ENCODE results near the gene TLN1.

Gene TLN1

GRCh38 chr9:35732185-35732799 lies at the start of gene TLN1, which contains the start of gene CREB3:
Gene TLN1 (minus strand): TSS chr9:35732195. CDS start chr9:35725694, 6,501 bp downstream.
Gene CREB3 (plus strand): TSS chr9:35732666. CDS start chr9:35732773, 107 bp downstream.
- peak; percentile 96 to 98 for DNase-seq

DNA sequence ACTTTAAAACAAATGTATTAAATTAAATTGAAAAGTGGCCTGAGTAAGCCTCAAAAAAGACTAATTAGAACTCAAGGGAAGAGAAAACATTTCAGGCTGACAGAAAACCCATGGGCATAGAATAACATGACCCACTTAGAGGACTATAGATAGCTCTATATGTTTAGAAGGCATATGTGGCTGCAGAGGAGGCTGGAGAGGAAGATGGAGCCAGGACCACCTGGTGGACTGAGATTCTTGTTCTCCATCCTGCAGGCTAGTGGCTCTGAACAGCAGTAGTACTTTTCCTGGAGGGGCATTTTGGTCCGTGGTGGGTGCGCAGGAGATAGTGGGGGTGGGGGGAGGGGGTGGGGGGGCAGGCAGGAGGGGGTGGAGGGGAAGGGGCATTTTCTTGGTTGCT lies 49.1 kb upstream of the TLN1 start:
- DNase-seq: no peak

DNA sequence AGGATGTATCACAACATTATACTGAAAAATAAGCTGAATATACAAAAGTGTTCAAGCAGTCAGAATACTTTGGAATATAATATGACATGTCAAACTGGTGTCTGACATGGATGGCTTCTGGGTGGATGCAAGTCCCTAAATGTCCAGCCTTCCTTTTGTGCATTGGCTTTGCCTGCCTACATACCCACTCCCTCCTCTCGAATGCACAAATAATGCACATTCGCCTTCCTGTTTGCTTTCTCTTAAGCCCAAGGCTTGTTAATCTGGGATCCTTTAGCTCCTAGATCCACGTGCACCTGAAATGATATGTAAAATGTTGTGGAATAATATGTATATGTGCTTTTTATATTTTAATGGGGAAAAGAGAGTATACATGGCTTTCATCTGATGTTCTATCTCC lies 46.5 kb upstream of the TLN1 start:
- DNase-seq: no peak

GRCh38 chr9:35776018-35776417 lies 44.0 kb upstream of the TLN1 start:
- no peak for DNase-seq

GRCh38 chr9:35774907-35775635 lies 43.1 kb upstream of the TLN1 start:
- peak in 1 of 2 experiments; percentile 62 for DNase-seq

GRCh38 chr9:35771943-35772342 lies 39.9 kb upstream of the TLN1 start:
- DNase-seq: no peak

- DNase-seq: peak in 1 of 2 experiments; percentile 54
These were observed 39.5 kb upstream of the TLN1 start for GRCh38 chr9:35771534-35771933.

DNA sequence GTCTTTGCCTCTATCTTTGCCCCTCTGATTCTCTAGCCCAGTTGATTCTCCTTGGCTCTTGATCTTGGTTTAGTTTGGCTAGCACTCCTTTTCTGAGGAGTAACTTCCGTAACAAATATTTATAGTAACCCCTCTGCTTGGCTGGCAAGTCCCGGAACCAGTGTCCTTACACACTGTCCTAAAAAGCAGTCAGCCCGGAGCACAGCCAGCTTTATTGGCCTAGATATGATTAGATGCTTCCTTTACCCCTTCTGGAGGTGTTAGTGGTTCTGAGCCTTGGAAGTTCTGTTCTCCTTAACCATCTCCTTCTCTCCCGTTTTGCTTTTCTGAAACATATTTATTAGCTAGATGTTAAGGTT lies 39.1 kb upstream of the TLN1 start:
- DNase-seq: peak in 1 of 2 experiments; percentile 21

DNA sequence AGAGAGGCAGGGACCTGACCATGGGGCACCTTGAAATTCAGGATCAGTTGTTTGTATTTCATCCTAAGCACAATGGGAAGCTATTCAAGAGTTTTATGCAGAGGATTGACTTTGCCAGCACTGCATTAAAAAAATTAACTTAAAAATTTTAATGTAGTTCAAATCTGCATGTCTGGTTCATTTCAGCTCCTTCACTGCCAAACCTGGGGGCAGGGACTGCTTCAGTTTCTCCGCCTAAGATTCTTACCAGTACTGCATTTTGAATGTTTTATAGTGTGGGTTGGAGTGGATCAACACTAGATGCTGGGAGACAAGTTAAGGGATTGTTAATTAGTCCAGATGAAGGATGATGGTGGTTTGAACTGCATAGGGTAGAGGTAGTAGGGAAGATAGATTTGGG lies 37.8 kb upstream of the TLN1 start:
- DNase-seq: no peak

- DNase-seq: no peak
These were observed 35.5 kb upstream of the TLN1 start for GRCh38 chr9:35767458-35767857.

DNA sequence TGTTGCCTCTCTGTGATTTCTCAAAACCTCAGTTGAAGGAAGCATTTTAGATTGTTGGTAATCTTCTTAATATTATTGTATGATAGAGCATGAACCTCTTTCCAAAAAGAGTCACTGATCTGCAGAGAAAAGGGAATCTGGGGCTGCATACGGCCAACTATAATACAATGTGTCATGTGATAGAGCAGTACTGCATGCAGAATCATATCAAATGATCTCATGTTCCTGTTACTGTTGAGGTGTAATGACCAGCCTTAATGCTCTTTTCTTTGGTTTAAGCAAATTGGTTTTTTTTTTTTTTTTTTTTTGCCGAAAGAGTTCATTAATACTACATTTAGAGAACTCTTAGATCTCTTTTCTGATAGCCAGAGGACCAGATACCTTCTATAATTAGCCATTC lies 35.0 kb upstream of the TLN1 start:
- DNase-seq: no peak

DNA sequence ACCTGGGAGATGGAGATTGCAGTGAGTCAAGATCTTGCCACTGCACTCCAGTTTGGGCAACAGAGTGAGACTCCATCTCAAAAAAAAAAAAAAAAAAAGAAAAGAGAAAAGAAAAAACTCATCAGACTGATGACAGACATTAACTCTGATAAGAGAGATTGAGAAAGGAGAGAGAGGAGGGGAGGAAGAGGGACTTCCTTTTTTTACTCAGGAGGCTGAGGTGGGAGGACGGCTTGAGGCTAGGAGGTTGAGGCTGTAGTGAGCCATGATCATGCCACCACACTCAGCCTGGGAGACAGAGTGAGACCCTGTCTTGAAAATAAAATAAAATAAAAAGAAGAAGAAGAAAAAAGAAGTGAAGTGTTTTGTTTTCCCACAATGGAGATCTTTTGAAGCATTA lies 31.8 kb upstream of the TLN1 start:
- DNase-seq: no peak

- no peak for DNase-seq
These were observed 31.2 kb upstream of the TLN1 start for GRCh38 chr9:35763181-35763580.

- DNase-seq: no peak
These were observed 28.7 kb upstream of the TLN1 start for GRCh38 chr9:35760651-35761050.

DNA sequence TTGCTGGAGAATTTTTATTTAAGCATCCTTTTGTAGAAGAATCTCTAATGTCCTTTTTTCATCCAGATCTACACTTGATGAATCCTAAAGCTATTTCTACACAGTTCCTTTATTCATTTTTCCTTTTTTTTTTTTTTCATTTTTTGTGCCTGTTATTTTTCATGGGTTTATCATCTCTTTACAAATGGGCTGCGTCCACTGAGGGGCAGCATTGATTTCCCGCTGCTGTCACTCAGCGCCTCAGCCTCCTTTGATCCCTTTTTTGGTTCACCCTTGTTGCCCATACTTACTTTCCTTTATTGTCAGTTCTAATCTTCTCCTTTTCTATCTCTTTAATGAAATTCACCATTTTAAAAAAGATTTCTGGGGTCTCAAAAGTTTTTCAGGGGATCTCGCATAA lies 27.8 kb upstream of the TLN1 start:
- DNase-seq: no peak

DNA sequence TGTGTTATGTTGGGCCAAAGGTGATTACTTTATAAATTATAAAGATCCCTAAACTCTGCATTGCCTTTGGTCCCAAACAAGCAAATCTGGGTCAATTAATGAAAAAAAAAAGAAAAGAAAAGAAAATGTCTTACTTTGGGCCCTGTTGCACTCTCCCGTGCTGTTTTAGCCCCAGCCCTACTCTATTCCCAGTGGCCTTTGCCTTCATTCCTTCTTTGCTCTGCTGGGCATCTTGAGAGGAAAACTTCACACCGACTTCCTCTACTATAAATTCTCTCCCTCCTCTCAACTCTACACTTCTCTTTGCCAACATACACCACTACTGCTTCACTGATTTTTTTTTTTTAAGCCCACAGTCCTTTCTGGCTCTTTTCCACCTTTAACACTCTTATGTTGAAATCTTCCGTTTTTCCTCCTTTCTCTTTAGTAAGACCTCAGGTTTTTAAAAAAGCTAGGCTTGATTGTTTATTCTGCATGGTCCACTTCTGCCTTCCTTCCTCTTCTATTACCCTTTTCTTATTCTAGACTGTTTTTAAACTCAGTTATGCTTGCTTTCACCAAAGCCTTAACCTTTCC lies 26.6 kb upstream of the TLN1 start:
- DNase-seq: no peak

DNA sequence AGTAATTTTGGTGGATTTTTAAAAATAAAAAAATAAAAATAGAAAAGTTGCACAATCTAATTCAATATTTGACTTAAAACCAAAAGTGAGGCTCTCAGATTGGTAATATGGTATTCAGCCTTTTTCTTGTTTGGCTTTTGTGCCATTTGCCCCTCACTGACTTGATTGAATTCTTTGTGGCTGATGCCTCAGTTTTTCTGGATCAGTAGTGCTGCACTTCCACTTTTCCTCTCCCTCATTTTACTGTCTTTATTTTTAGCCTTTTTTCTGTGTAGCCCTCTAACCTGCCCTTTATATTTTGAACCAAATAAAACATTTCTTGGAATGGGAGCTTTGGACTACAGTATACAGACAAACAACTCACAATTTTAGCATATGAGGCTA lies 25.9 kb upstream of the TLN1 start:
- no peak for DNase-seq

- peak in 1 of 2 experiments; percentile 35 for DNase-seq
These were observed 25.4 kb upstream of the TLN1 start for GRCh38 chr9:35757226-35757891.

GRCh38 chr9:35756275-35757225 lies 24.6 kb upstream of the TLN1 start:
- DNase-seq: peak in 1 of 2 experiments; percentile 49

GRCh38 chr9:35755071-35755470 lies 23.1 kb upstream of the TLN1 start:
- DNase-seq: no peak

DNA sequence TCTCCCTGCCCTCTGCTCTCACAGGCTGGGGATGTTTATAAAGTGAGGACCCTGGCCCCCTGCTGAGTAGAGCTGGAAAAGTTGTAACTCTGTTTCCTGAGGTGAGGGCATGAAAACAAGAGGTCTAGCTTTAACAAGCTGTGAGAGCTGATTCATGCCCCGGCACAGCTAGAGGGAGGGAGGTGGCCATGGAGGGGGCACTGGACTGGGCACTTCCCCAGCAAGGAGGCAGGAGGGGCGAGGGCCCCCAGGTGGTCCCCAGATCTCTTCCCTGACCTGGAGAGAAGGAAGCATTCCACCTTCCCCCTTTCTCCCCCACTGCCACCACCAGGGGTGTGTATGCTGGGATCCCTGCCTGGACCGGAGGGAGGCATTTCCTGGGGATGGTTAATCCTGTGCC lies 22.3 kb upstream of the TLN1 start, which contains the start of gene MSMP:
MSMP (minus strand) TSS at position 13 of the 400 bp plus-strand sequence. CDS start 147 bp downstream, outside the sequence.
- no peak for DNase-seq

- DNase-seq: no peak
These were observed 21.5 kb upstream of the TLN1 start for GRCh38 chr9:35753466-35753865.

DNA sequence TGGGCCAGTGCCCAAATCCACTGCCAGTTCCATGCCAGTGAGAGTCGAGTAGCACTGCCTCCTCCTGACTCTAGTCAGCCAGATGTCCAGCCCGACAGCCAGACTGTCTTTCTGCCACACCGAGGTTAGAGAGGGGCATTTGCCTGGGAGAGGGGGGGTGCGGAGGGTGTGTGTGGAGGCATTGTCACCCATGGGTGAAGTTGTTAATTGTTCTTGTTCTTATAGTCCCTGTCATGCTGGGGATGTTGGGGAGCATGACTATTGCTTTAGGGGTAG lies 18.2 kb upstream of the TLN1 start:
- DNase-seq: no peak

All from NCI-H446 (cell line).